ENCODE data around the gene RHBDD2.

GRCh38 chr7:75896803-75897327, 18.0 kb downstream of the RHBDD2 start:
- TF ChIP-seq, protein P1, sequence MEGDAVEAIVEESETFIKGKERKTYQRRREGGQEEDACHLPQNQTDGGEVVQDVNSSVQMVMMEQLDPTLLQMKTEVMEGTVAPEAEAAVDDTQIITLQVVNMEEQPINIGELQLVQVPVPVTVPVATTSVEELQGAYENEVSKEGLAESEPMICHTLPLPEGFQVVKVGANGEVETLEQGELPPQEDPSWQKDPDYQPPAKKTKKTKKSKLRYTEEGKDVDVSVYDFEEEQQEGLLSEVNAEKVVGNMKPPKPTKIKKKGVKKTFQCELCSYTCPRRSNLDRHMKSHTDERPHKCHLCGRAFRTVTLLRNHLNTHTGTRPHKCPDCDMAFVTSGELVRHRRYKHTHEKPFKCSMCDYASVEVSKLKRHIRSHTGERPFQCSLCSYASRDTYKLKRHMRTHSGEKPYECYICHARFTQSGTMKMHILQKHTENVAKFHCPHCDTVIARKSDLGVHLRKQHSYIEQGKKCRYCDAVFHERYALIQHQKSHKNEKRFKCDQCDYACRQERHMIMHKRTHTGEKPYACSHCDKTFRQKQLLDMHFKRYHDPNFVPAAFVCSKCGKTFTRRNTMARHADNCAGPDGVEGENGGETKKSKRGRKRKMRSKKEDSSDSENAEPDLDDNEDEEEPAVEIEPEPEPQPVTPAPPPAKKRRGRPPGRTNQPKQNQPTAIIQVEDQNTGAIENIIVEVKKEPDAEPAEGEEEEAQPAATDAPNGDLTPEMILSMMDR (IDR thresholded peaks at IDR 0.05; ENCODE audit: low read length) = no peak
- TF ChIP-seq EZH2 (optimal IDR thresholded peaks at IDR 0.05; ENCODE audit: low read depth, low read length) (no peak), EZH2phosphoT487 (IDR thresholded peaks at IDR 0.05; ENCODE audit: low read length) (no peak)

Data from MM.1S (cell line).